Stimulated activated naive CD8-positive, alpha-beta T cell treated with anti-CD3 and anti-CD28 coated beads, Interleukin-15, Interleukin-2, amounts not matched to agents 100 ng/mL and 50 ng/mL, for 24 hours (primary cell): ENCODE measurements around the gene STXBP5.
"Not testable (repeated sequence)": the region's sequence is repeated elsewhere in the genome, so short reads cannot be mapped to it uniquely, and the experiment has no call there.

Experiments used
- H3K27ac Mint-ChIP-seq: one replicate; pipeline ENCODE4 v1.8.0; 2021; ENCODE audit warnings: mild to moderate bottlenecking, mixed read lengths
- H3K27me3 Mint-ChIP-seq: one replicate; pipeline ENCODE4 v1.8.0; 2021; ENCODE audit warnings: mixed read lengths
- H3K36me3 Mint-ChIP-seq: one replicate; pipeline ENCODE4 v1.8.0; 2021; ENCODE audit warnings: low read depth, mixed read lengths
- H3K4me1 Mint-ChIP-seq: one replicate; pipeline ENCODE4 v1.8.0; 2021; ENCODE audit warnings: low read depth, mixed read lengths
- H3K4me3 Mint-ChIP-seq: one replicate; pipeline ENCODE4 v1.8.0; 2021; ENCODE audit warnings: mild to moderate bottlenecking, mixed read lengths
- H3K9me3 Mint-ChIP-seq: one replicate; pipeline ENCODE4 v1.8.0; 2021; ENCODE audit warnings: mixed read lengths

The STXBP5 gene

DNA sequence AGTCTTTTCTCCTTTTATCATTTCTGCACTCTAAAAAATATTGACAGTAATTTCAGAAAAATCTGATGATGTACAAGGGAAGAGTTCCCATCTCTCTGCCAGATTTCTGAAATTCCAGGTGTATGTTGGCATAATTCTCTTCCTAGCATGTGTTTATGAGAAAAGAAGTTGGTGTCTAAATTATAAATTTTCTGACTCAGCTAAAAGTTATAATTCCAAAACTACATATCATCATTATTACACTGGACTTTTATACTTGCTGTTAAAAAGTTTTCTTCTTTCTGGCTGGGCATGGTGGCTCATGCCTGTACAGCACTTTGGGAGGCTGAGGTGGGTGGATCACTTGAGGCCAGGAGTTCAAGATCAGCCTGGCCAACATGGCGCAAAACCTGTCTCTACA, 168.6 kb downstream of the STXBP5 start:
- no peaks in the 10 kb centered on the region for H3K9me3 Mint-ChIP-seq
- no peak overlapping the region for H3K4me3 Mint-ChIP-seq
- peaks cover 32% of the 10 kb centered on the region for H3K36me3 Mint-ChIP-seq
- H3K27ac Mint-ChIP-seq: no peak overlapping the region
- no peaks in the 10 kb centered on the region for H3K4me1 Mint-ChIP-seq
- H3K27me3 Mint-ChIP-seq: no peaks in the 10 kb centered on the region

DNA sequence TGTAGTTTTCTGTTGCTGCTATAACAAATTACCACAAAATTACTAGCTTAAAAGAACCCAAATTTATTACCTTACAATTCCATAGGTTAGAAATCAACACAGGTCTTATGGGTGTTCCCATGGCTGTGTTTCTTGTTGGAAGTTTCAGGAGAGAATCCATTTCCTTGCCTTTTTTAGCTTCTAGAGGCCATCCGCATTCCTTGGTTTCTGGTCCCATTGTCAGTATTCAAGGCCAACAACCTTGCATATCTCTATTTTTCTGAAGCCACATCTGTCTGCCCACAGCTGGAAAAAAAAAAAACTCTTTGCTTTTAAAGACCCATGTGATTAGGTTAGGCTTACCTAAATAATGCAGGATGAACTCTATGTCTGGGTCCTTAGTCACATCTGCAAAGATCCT, 174.6 kb downstream of the STXBP5 start:
- peaks cover 60% of the 10 kb centered on the region for H3K36me3 Mint-ChIP-seq
- H3K27me3 Mint-ChIP-seq: no peaks in the 10 kb centered on the region
- H3K4me3 Mint-ChIP-seq: no peak overlapping the region
- no peak overlapping the region for H3K27ac Mint-ChIP-seq
- H3K4me1 Mint-ChIP-seq: peaks cover 2% of the 10 kb centered on the region
- H3K9me3 Mint-ChIP-seq: peaks cover 4% of the 10 kb centered on the region

GRCh38 chr6:147380841-147381240, 176.6 kb downstream of the STXBP5 start:
- H3K27ac Mint-ChIP-seq, H3K9me3 Mint-ChIP-seq, H3K27me3 Mint-ChIP-seq, H3K4me3 Mint-ChIP-seq: not testable (repeated sequence)
- peaks cover 23% of the 10 kb centered on the region for H3K4me1 Mint-ChIP-seq
- peaks cover 67% of the 10 kb centered on the region for H3K36me3 Mint-ChIP-seq

DNA sequence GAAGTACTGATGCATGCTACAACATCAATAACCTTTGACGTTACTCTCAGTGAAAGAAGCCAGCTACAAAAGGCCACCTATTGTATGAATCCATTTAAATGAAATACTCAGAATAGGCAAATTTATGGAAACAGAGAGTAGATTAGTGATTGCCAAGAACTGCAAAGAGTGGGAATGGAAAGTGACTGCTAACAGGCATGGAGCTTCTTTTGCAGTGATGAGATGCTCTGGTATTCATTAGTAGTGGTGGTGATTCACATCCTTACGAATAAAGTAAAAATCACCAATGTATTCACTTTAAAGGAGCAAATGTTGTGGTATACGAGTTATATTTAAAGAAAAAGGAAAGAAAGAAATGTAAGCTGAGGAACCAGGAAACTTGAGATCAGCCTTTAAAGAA, 177.5 kb downstream of the STXBP5 start:
- Mint-ChIP-seq H3K27ac (no peak overlapping the region), H3K9me3 (peaks cover 4% of the 10 kb centered on the region), H3K36me3 (peaks cover 63% of the 10 kb centered on the region), H3K4me1 (peaks cover 23% of the 10 kb centered on the region), H3K4me3 (no peak overlapping the region), H3K27me3 (no peaks in the 10 kb centered on the region)

DNA sequence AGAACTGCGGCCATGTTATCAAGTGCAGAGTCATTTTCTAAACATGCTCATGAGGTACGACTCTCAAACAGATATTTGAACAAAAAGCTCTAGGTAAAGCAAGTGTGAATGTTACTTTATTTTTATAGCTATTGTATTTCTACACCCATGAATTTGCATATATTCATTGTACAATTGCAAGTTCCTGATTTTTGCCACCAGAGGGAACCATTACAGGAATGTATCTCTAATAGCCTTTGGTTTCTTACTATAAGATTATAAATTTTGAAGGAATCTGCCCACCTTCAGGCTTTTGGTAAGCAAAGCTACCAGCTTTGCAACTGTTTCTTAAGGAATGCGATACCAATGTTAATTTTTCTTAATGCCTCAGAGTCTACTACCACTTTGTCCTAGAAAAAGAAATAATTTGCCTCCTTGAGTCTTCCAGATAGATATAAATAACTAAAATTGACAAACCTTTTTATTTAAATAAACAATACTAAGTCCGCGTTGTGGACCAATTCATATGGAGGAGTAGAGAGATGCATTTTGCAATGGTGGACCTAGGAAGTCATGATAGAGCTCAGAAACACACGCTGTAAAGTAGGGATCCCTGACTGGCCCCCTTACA, 178.8 kb downstream of the STXBP5 start:
- Mint-ChIP-seq H3K4me3 (no peak overlapping the region), H3K27ac (no peak overlapping the region), H3K9me3 (peaks cover 4% of the 10 kb centered on the region), H3K27me3 (no peaks in the 10 kb centered on the region), H3K4me1 (peaks cover 23% of the 10 kb centered on the region), H3K36me3 (peaks cover 55% of the 10 kb centered on the region)

DNA sequence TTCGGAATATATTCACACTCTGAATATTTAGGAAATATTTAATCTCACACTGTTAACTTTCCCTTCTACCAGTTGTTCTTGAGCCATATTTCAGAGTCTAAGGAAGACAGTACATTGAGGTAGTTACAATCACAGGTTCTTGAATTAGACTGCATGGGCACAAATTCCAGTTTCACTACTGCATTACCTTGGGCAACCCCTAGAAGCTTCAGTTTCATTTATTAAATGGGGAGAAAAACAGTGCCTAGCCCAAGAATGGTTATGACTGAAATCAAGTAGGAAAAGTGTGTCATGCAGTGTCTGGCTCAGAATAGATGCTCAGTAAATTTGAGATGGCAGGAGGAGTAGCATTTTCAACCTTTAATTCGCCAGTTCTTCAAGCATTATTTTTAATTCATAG, 179.8 kb downstream of the STXBP5 start:
- Mint-ChIP-seq H3K4me3 (no peak overlapping the region), H3K27me3 (no peaks in the 10 kb centered on the region), H3K9me3 (peaks cover 4% of the 10 kb centered on the region), H3K4me1 (peaks cover 23% of the 10 kb centered on the region), H3K36me3 (peaks cover 50% of the 10 kb centered on the region), H3K27ac (peak overlapping the region; percentile 57)

DNA sequence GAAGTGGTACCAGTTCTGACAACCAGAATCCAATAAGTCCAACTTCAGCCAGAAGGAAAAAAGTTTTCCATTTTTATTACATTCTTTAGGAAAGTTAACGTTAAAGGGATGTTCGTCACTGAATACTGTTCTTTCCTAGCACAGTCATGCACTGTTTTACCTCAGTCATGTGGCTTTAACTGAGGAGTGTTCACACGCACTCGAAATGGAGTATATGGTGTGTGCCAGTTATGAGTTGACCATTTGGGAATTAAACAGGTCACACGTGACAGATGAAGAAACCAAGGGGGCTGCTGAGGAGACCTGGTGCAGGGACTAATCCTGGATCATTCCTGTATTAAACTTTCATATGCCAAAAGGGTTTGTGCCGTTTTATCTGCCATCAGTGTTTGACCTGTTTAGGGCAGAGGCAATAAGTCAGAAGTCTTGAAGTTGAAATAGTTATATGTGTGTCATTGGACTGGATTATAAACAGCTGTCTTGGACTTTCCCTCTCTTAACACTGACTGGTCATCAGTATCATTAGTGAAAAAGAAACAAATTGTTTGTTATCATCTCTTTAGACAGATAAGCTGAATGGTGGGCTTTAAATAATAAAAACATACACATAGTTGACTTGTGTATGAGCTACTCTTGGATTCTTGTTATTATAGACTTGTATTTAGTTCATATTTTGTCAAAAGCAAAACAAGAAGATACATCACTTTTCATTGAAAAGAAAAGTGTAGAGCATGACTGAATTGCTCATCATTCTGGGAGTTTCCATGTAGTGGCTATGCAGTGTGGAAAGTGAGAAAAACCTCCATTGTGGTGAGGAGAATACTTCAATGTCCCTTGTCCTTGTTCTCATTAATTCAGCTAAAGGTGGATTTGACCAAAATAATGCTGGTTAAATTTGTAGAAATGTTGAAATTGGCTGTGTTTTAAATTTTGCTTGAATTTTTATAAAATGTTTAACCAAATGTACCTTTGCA, 180.8 kb downstream of the STXBP5 start:
- peak overlapping the region; percentile 36 for H3K27ac Mint-ChIP-seq

DNA sequence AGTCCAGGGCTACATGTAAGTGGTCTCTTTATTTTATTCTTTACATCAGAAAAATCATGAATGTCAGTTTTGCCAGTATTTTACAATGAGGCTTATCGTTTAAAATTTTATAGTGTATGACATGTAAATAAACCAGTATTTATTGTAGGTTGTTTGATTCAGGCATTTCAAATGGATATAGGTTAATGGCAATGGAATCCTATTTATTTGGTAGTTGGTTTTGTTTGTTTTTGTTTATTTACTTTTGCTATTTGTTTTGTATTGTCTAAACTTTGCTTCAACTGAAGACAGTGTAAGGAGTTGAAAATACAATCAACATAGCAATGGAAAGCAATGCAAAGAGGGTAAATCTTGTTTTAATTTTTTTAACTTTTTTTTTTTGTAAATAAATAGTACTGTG, 185.2 kb downstream of the STXBP5 start:
- Mint-ChIP-seq H3K27ac (no peak overlapping the region), H3K4me3 (no peak overlapping the region), H3K4me1 (peaks cover 29% of the 10 kb centered on the region), H3K36me3 (peaks cover 15% of the 10 kb centered on the region), H3K27me3 (no peaks in the 10 kb centered on the region), H3K9me3 (no peaks in the 10 kb centered on the region)

More for the DNA sequence above, 180.8 kb downstream of the STXBP5 start:
- no peaks in the 10 kb centered on the region for H3K27me3 Mint-ChIP-seq
- H3K36me3 Mint-ChIP-seq: peaks cover 42% of the 10 kb centered on the region
- H3K9me3 Mint-ChIP-seq: peaks cover 4% of the 10 kb centered on the region
- no peak overlapping the region for H3K4me3 Mint-ChIP-seq
- peaks cover 23% of the 10 kb centered on the region for H3K4me1 Mint-ChIP-seq

DNA sequence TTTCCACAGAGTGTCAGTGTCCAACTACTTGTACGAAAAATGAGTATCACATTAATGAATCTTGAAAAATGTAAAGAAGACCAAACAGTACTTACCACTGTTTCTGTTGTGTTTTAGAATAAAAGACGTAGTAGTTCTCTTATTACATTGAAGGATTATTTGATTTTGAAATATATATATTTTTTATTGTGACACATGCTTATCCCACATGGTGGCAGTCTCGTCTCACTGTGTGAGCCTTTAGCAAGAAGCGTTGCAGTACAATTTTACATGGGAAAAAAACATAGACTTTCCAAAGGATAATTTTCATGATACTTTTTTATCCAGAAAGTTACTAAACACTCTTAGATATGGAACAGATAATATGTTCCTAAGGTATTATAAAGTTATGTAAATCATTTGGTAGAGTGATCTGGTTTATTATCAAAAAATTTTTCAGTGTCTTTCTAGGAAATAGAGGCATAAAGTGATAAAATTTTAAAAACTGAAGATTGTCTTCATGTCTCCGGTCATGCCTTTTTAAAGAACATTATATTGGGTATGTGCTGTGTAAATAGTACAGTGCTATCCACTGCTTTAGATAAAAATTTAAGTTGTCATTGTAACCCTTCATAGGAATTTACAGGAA, 186.8 kb downstream of the STXBP5 start:
- Mint-ChIP-seq H3K36me3 (peaks cover 5% of the 10 kb centered on the region), H3K4me1 (peaks cover 15% of the 10 kb centered on the region), H3K27me3 (no peaks in the 10 kb centered on the region), H3K9me3 (no peaks in the 10 kb centered on the region), H3K4me3 (no peak overlapping the region), H3K27ac (no peak overlapping the region)

GRCh38 chr6:147392917-147393625, 188.9 kb downstream of the STXBP5 start:
- no peaks in the 10 kb centered on the region for H3K9me3 Mint-ChIP-seq
- H3K4me3 Mint-ChIP-seq: no peak overlapping the region
- H3K27me3 Mint-ChIP-seq: no peaks in the 10 kb centered on the region
- H3K36me3 Mint-ChIP-seq: peaks cover 5% of the 10 kb centered on the region
- H3K27ac Mint-ChIP-seq: no peak overlapping the region
- peaks cover 15% of the 10 kb centered on the region for H3K4me1 Mint-ChIP-seq

- Mint-ChIP-seq H3K36me3 (no peaks in the 10 kb centered on the region), H3K4me3 (no peak overlapping the region), H3K4me1 (peaks cover 15% of the 10 kb centered on the region), H3K27ac (no peak overlapping the region), H3K9me3 (no peaks in the 10 kb centered on the region), H3K27me3 (no peaks in the 10 kb centered on the region)
These were observed 190.9 kb downstream of the STXBP5 start for GRCh38 chr6:147395158-147395557.

GRCh38 chr6:147397306-147397705, 193.1 kb downstream of the STXBP5 start:
- H3K4me1 Mint-ChIP-seq: peaks cover 15% of the 10 kb centered on the region
- H3K27ac Mint-ChIP-seq: no peak overlapping the region
- H3K27me3 Mint-ChIP-seq: no peaks in the 10 kb centered on the region
- H3K9me3 Mint-ChIP-seq: peaks cover 10% of the 10 kb centered on the region
- no peaks in the 10 kb centered on the region for H3K36me3 Mint-ChIP-seq
- no peak overlapping the region for H3K4me3 Mint-ChIP-seq

DNA sequence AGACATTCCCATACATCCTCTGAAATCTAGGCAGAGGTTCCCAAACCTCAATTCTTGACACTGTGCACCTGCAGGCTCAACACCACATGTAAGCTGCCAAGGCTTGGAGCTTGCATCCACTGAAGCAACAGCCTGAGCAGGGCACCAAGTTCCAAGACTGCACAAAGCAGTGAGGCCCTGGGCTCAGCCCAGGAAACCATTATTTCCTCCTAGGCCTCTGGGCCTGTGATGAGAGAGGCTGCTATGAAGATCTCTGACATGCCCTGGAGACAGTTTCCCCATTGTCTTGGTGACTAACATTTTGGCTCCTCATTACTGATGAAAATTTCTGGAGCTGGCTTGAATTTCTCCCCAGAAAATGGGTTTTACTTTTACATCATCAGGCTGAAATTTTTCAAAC, 196.8 kb downstream of the STXBP5 start:
- H3K4me1 Mint-ChIP-seq: no peaks in the 10 kb centered on the region
- H3K4me3 Mint-ChIP-seq: no peak overlapping the region
- peaks cover 35% of the 10 kb centered on the region for H3K9me3 Mint-ChIP-seq
- no peak overlapping the region for H3K27ac Mint-ChIP-seq
- peaks cover 4% of the 10 kb centered on the region for H3K36me3 Mint-ChIP-seq
- peaks cover 7% of the 10 kb centered on the region for H3K27me3 Mint-ChIP-seq

- Mint-ChIP-seq H3K4me1 (no peaks in the 10 kb centered on the region), H3K4me3 (no peak overlapping the region), H3K36me3 (peaks cover 4% of the 10 kb centered on the region), H3K9me3 (peaks cover 35% of the 10 kb centered on the region), H3K27ac (no peak overlapping the region), H3K27me3 (peaks cover 7% of the 10 kb centered on the region)
These were observed 197.6 kb downstream of the STXBP5 start for GRCh38 chr6:147401779-147402178.

GRCh38 chr6:147406783-147407182, 202.6 kb downstream of the STXBP5 start:
- peaks cover 28% of the 10 kb centered on the region for H3K9me3 Mint-ChIP-seq
- no peaks in the 10 kb centered on the region for H3K4me1 Mint-ChIP-seq

More at GRCh38 chr6:147406783-147407182, 202.6 kb downstream of the STXBP5 start:
- Mint-ChIP-seq H3K27ac (no peak overlapping the region), H3K36me3 (peaks cover 4% of the 10 kb centered on the region), H3K4me3 (no peak overlapping the region), H3K27me3 (peaks cover 17% of the 10 kb centered on the region)
